GM12801 (cell line): ENCODE measurements around the gene STK4.

Source experiments
- TF ChIP-seq, protein P1 (sequence below): IDR thresholded peaks from one replicate; pipeline ENCODE4 v1.5.1; 2011; ENCODE audit warnings: control low read depth; ENCODE audit not compliant: insufficient read length; ENCODE audit errors: extremely low read depth

The STK4 gene

DNA sequence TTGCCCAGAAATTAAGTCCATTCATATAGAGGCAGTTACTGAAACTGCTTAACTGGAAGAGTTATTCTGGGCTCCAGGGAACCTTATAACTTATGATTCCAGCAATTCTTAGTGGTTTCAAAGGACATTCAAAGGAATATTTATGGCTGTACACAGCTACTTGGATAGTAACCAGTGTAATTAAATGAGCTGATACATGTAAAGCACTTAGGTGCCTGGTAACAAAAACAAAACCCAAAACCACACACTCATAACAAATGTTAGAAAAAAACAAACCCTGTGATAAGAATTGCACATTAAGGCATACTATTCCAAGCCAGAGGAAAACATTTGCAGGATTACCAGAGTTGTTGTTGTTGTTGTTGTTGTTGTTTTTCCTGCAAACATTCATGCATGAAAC is 51.5 kb downstream of the STK4 start:
- TF ChIP-seq, protein P1, sequence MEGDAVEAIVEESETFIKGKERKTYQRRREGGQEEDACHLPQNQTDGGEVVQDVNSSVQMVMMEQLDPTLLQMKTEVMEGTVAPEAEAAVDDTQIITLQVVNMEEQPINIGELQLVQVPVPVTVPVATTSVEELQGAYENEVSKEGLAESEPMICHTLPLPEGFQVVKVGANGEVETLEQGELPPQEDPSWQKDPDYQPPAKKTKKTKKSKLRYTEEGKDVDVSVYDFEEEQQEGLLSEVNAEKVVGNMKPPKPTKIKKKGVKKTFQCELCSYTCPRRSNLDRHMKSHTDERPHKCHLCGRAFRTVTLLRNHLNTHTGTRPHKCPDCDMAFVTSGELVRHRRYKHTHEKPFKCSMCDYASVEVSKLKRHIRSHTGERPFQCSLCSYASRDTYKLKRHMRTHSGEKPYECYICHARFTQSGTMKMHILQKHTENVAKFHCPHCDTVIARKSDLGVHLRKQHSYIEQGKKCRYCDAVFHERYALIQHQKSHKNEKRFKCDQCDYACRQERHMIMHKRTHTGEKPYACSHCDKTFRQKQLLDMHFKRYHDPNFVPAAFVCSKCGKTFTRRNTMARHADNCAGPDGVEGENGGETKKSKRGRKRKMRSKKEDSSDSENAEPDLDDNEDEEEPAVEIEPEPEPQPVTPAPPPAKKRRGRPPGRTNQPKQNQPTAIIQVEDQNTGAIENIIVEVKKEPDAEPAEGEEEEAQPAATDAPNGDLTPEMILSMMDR = no peak

DNA sequence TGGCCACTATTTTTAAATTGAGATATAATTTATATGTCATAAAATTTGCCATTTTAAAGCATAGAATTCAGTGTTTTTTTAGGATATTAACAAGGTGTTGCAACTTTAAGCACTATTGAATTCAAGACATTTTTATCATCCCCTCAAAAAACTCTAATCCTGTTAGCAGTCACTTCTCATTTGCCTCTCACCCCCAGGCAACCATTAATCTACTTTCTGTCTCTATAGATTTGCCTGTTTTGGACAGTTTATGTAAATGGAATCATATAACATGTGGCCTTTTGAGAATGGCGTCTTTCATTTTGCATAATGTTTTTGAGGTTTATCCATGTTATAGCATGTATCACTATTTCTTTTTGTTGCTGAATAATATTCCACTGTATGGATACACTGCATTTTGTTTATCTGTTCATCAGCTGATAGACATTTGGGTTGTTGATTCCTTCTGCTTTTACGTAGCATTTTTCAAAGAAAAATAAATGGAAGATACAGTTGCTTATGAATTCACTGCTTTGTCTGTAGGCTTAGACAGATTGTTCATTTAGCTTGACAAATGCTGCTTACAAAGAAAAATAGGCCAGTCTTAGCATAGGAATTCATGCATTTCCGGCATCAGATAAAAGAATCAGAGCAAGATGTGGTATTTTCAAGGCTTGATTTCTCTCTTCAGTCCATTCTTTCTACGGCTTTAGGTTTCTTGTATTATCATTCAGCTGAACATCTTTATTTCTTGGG is 52.9 kb downstream of the STK4 start:
- TF ChIP-seq, protein P1 = no peak

DNA sequence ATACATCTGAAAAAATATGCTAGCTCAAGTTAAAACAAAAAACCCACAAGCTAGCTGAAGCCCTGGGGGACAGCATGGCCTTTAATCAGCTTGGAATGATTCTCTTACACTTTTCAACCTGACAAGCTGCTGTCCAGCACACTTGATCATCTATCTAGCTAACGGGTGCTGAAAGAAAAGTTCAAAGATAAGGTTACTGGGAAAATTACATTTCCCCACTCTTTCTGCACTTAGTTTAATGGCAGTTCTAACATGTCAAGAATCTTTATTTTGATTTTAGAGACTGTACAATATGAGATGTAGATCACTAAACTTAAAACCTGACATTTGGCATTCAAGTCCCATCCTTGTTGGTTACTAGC is 53.4 kb downstream of the STK4 start:
- TF ChIP-seq, protein P1 = no peak

DNA sequence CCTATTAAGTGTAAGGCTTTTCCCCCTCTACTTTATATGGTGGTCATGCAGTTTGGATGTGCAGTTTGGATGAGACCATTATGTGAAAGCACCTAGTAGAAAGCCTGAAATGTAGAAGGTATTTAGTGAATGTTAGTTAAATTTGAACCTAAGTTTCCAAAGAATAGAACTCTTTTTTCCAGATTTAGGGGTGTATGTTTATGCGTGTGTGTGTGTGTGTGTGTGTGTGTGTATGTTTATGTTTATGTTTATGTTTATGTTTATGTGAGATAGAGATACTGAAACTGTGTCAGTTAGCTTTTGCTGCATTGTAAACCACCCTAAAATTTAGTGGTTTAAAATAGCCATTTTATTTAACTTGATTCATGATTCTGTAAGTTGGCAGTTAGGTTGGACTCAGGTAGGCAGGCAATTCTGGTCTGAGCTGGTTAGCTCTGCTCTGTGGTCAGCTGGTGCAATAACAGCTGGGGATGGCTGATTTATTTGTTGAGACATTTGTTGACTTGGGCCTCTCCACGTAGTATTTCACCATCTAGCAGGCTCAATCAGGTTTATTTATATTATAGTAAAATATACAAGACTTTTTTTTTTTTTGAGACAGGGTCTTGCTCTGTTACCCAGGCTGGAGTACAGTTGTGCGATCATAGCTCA is 54.0 kb downstream of the STK4 start:
- TF ChIP-seq, protein P1 = no peak

DNA sequence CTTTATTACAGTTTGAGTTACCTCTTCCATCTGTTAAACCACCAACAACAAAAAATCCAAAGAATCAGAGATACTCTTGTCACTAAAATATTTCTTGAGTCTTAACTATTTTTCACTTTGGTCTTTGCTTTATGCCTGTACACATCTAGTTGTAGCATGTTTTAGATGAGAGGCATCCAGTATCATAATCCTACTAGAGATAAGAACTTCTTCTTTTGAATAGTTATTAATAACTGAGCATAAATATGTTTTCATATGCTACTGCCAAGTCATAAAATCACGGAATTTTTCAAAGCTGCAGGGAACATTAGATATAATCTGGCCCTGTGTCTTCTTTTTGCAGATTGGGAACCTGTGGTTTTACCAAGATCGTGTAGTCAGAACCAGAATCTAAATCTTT is 55.3 kb downstream of the STK4 start:
- TF ChIP-seq, protein P1 = no peak

DNA sequence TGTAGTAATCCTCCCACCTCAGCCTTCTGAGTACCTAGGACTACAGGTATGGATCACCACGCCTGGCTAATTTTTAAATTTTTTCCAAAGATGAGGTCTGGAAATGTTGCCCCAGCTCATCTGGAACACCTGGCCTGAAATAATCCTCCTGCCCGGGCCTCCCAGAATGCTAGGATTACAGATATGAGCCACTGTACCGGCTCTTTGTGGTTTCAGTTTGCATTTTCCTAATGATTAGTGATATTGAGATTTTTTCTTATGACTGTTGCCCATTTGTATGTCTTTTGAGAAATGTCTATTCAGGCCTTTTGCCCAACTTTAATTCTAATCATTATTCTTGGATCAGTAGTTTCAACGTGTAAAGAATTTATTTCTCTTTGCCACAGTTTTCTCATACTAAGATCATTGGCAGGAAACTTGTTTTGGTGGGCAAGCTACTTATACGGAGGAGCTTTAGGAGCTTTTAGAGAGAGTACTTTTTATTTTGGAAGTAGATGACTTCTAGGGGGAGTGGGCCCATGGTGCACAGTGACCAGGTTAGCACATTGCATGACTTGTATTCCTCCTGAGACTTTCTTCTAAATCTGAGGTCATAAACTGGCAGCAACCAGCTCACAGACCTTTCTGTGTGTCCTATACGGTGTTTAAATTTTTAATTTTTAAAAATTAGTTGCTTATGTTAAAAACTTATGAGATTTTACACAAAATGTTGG is 62.3 kb downstream of the STK4 start:
- TF ChIP-seq, protein P1 = no peak

DNA sequence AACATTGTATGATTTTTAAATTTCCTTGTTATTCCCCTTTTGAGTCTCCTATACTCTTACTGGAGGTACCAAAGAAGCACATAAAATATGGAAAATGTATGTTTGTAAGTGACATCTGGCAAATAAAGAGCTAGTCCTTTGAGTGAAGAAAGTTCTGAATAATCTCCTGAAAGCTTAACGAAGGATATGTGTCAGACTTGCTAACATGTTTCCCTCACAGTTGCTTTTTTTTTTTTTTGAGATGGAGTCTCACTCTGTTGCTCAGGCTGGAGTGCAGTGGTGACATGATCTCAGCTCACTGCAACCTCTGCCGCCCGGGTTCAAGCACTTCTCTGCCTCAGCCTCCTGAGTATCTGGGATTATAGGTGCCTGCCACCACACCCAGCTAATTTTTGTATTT is 63.6 kb downstream of the STK4 start:
- TF ChIP-seq, protein P1 = no peak
